ENCODE measurements around the gene ASRGL1. TPM values are rescaled to one million over a fixed set of nuclear protein-coding genes. Genes with fewer than 3 reads are reported as not detected.
A peak's percentile ranks its signal among the peaks of the same experiment; 100 is the strongest.

ASRGL1 gene
- total RNA-seq = 10 to 100 TPM; 24.5 to 24.9 TPM
- 10 to 100 TPM; 63.1 to 65.2 TPM for polyA plus RNA-seq (ENCODE audit: insufficient read length in 2 of 2)
- long read RNA-seq, donor 1, transcript ASRGL1-202 (7 exons, 2,270 nt) = minor isoform, 9 of 29 reads
- long read RNA-seq, donor 1, transcript ASRGL1-201 (7 exons, 2,182 nt) = major isoform, 13 of 29 reads
- long read RNA-seq, donor 1, partial matches to known transcripts = 0 of 29 reads
- long read RNA-seq, donor 1, other reads (novel, unspliced or antisense) = 0 of 29 reads
- long read RNA-seq, donor 2, transcript ASRGL1-201 (7 exons, 2,182 nt) = major isoform, 6 of 7 reads
- long read RNA-seq, donor 2, partial matches to known transcripts = 0 of 7 reads
- long read RNA-seq, donor 2, other reads (novel, unspliced or antisense) = 0 of 7 reads
- long read RNA-seq, donor 3, transcript ASRGL1-201 (7 exons, 2,182 nt) = major isoform, 6 of 9 reads
- long read RNA-seq, donor 3, partial matches to known transcripts = 0 of 9 reads
- long read RNA-seq, donor 3, other reads (novel, unspliced or antisense) = 0 of 9 reads
- long read RNA-seq, donor 4 = 0 reads

DNA sequence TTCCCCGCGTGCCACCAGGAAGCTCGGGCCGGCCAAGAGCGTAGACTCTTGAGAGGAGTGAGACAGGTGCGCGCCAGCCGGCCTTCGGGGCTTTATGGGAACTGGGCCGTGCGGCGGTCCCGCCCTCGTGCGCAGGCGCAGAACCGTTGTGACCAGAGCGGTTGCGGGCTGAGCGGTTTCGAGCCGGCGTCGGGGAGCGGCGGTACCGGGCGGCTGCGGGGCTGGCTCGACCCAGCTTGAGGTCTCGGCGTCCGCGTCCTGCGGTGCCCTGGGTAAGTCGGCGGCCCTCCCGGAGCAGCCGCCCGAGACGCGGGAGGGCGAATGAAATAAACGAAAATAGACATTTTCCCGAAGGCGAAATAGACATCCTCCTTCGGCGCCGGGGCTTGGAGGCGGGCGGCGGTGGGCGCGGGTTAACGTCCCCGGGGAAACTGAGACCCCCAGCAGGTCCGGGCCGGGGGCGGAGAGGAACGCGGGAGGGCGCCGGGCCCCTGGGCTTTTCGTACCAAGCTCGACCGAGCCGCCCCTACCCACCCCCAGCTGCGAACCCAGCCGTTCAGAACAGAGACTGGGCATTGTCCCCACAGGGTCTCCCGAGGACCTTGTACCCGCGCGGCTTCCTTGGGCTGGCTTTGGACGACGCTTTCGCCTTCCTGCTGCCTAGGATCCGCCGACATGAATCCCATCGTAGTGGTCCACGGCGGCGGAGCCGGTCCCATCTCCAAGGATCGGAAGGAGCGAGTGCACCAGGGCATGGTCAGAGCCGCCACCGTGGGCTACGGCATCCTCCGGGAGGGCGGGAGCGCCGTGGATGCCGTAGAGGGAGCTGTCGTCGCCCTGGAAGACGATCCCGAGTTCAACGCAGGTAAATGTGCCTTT is at the start of gene ASRGL1:
ASRGL1 (plus strand) TSS at position 146 of the 879 bp plus-strand sequence; CDS start at position 676, 530 bp downstream.
- Histone ChIP-seq H3K4me3 (ENCODE audit: low read depth, low read length) (peak within 1 kb of the TSS; percentile 71), H3K9me3 (ENCODE audit: control insufficient read depth, insufficient read depth, low read length) (no peaks in the 10 kb centered on the region), H3K27me3 (ENCODE audit: control insufficient read depth, insufficient read depth, low read length) (no peaks in the 10 kb centered on the region), H3K27ac (ENCODE audit: low read depth, low read length) (peak within 1 kb of the TSS; percentile 52), H3K36me3 (ENCODE audit: control insufficient read depth, insufficient read depth, low read length) (peaks cover 2% of the 10 kb centered on the region), H3K4me1 (ENCODE audit: control insufficient read depth, insufficient read depth, low read length) (peaks cover 18% of the 10 kb centered on the region)
- peak; percentile 67 to 96 (median 74) for DNase-seq (ENCODE audit: low read depth in 4 of 6, low spot score in 6 of 6)
- under 1% methylated on average over 92 of the region's 98 CpGs for WGBS (ENCODE audit: insufficient coverage)

- Histone ChIP-seq H3K36me3 (ENCODE audit: control insufficient read depth, insufficient read depth, low read length) (no peaks in the 10 kb centered on the region), H3K9me3 (ENCODE audit: control insufficient read depth, insufficient read depth, low read length) (no peaks in the 10 kb centered on the region), H3K27ac (ENCODE audit: low read depth, low read length) (no peak overlapping the region), H3K4me3 (ENCODE audit: low read depth, low read length) (no peak overlapping the region), H3K4me1 (ENCODE audit: control insufficient read depth, insufficient read depth, low read length) (no peaks in the 10 kb centered on the region), H3K27me3 (ENCODE audit: control insufficient read depth, insufficient read depth, low read length) (peaks cover 5% of the 10 kb centered on the region)
- 56% methylated on average over 2 of the region's 2 CpGs for WGBS (ENCODE audit: insufficient coverage)
- DNase-seq (ENCODE audit: low read depth in 4 of 6, low spot score in 6 of 6) = peak in 1 of 6 donors; percentile 23
These were observed 41.7 kb upstream of the ASRGL1 start for GRCh38 chr11:62295504-62295903.

- Histone ChIP-seq H3K9me3 (ENCODE audit: control insufficient read depth, insufficient read depth, low read length) (no peaks in the 10 kb centered on the region), H3K36me3 (ENCODE audit: control insufficient read depth, insufficient read depth, low read length) (no peaks in the 10 kb centered on the region), H3K27ac (ENCODE audit: low read depth, low read length) (no peak within 1 kb of the TSS), H3K4me1 (ENCODE audit: control insufficient read depth, insufficient read depth, low read length) (no peaks in the 10 kb centered on the region), H3K4me3 (ENCODE audit: low read depth, low read length) (no peak within 1 kb of the TSS), H3K27me3 (ENCODE audit: control insufficient read depth, insufficient read depth, low read length) (no peaks in the 10 kb centered on the region)
- WGBS (ENCODE audit: insufficient coverage) = 78% methylated on average over 7 of the region's 7 CpGs
- no peak for DNase-seq (ENCODE audit: low read depth in 4 of 6, low spot score in 6 of 6)
These were observed 38.3 kb upstream of the ASRGL1 start, which contains the start of gene SCGB1D4 for GRCh38 chr11:62298975-62299374. TSS of gene SCGB1D4 (minus strand) at chr11:62299075. CDS start at chr11:62299010, 65 bp downstream.

DNA sequence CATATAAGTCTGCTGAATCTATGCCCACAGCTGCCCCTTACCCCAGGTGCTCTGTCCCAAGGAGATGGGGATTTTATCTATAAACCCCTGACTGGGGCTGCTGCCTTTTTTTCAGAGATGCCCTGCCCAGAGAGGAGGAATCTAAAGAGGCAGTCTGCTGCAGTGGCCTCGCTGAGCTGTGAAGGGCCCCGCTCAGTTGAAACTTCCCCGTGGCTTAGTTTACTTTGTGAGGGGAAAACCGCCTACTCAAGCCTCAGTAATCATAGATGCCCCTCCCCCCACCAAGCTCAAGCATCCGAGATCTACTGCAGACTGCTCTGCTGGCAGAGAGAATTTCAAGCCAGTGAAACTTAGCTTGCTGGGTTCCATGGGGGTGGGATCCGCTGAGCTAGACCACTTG is 31.0 kb upstream of the ASRGL1 start:
- H3K36me3 ChIP-seq (ENCODE audit: control insufficient read depth, insufficient read depth, low read length) = no peaks in the 10 kb centered on the region
- no peaks in the 10 kb centered on the region for H3K4me1 ChIP-seq (ENCODE audit: control insufficient read depth, insufficient read depth, low read length)
- H3K27me3 ChIP-seq (ENCODE audit: control insufficient read depth, insufficient read depth, low read length) = no peaks in the 10 kb centered on the region
- H3K27ac ChIP-seq (ENCODE audit: low read depth, low read length) = no peak overlapping the region
- no peak overlapping the region for H3K4me3 ChIP-seq (ENCODE audit: low read depth, low read length)
- no peak for DNase-seq (ENCODE audit: low read depth in 4 of 6, low spot score in 6 of 6)
- no peaks in the 10 kb centered on the region for H3K9me3 ChIP-seq (ENCODE audit: control insufficient read depth, insufficient read depth, low read length)
- WGBS (ENCODE audit: insufficient coverage) = 60% methylated on average over 2 of the region's 6 CpGs

DNA sequence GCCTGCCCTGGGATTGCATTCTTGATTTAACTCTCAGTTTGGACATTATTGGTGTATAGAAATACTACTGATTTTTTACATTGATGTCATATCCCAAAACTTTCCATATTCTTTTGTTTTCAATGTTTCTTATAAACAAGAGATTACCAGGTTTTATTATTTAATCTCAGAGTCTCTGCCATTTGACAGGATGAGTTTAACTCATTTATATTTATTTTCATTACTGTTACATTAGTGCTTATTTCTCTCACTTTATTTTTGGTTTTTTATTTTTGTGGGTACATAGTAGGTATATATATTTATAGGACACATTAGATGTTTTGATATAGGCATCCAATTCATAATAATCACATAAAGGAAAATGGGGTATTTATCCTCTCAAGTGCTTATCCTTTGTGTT is 29.3 kb upstream of the ASRGL1 start:
- Histone ChIP-seq H3K4me3 (ENCODE audit: low read depth, low read length) (no peak overlapping the region), H3K9me3 (ENCODE audit: control insufficient read depth, insufficient read depth, low read length) (no peaks in the 10 kb centered on the region), H3K27ac (ENCODE audit: low read depth, low read length) (no peak overlapping the region), H3K36me3 (ENCODE audit: control insufficient read depth, insufficient read depth, low read length) (no peaks in the 10 kb centered on the region), H3K27me3 (ENCODE audit: control insufficient read depth, insufficient read depth, low read length) (no peaks in the 10 kb centered on the region), H3K4me1 (ENCODE audit: control insufficient read depth, insufficient read depth, low read length) (no peaks in the 10 kb centered on the region)
- DNase-seq (ENCODE audit: low read depth in 4 of 6, low spot score in 6 of 6) = no peak

- no peak overlapping the region for H3K27ac ChIP-seq (ENCODE audit: low read depth, low read length)
- 64% methylated on average over 5 of the region's 7 CpGs for WGBS (ENCODE audit: insufficient coverage)
- H3K27me3 ChIP-seq (ENCODE audit: control insufficient read depth, insufficient read depth, low read length) = peaks cover 3% of the 10 kb centered on the region
- H3K9me3 ChIP-seq (ENCODE audit: control insufficient read depth, insufficient read depth, low read length) = no peaks in the 10 kb centered on the region
- H3K4me1 ChIP-seq (ENCODE audit: control insufficient read depth, insufficient read depth, low read length) = no peaks in the 10 kb centered on the region
- H3K36me3 ChIP-seq (ENCODE audit: control insufficient read depth, insufficient read depth, low read length) = no peaks in the 10 kb centered on the region
- H3K4me3 ChIP-seq (ENCODE audit: low read depth, low read length) = no peak overlapping the region
- no peak for DNase-seq (ENCODE audit: low read depth in 4 of 6, low spot score in 6 of 6)
These were observed 27.3 kb upstream of the ASRGL1 start for GRCh38 chr11:62309991-62310390.

DNA sequence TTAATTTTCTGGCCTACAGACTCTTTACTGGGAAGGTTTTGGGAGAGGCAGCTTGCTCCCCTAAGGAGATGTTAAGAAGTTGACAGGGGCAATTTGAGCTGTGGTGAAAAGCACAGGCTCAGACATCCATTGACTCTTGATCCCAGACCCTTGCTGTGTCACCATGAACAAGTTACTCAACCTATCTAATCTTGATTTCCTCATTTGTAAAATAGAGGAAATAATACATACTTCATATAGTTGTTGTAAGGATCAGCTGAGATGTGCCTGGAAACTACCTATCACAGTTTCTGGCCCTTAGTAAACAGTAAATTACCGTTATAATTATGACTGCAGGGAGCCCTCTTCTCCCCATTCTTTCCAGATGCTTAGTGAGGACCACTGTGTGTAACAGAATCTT is 21.8 kb upstream of the ASRGL1 start:
- no peaks in the 10 kb centered on the region for H3K9me3 ChIP-seq (ENCODE audit: control insufficient read depth, insufficient read depth, low read length)
- H3K27ac ChIP-seq (ENCODE audit: low read depth, low read length) = no peak overlapping the region
- no CpG with 5 or more reads among the region's 1 CpG for WGBS (ENCODE audit: insufficient coverage)
- H3K27me3 ChIP-seq (ENCODE audit: control insufficient read depth, insufficient read depth, low read length) = peaks cover 3% of the 10 kb centered on the region
- DNase-seq (ENCODE audit: low read depth in 4 of 6, low spot score in 6 of 6) = no peak
- no peak overlapping the region for H3K4me3 ChIP-seq (ENCODE audit: low read depth, low read length)
- H3K4me1 ChIP-seq (ENCODE audit: control insufficient read depth, insufficient read depth, low read length) = no peaks in the 10 kb centered on the region
- no peaks in the 10 kb centered on the region for H3K36me3 ChIP-seq (ENCODE audit: control insufficient read depth, insufficient read depth, low read length)

- no peaks in the 10 kb centered on the region for H3K4me1 ChIP-seq (ENCODE audit: control insufficient read depth, insufficient read depth, low read length)
- H3K4me3 ChIP-seq (ENCODE audit: low read depth, low read length) = no peak overlapping the region
- no peaks in the 10 kb centered on the region for H3K9me3 ChIP-seq (ENCODE audit: control insufficient read depth, insufficient read depth, low read length)
- DNase-seq (ENCODE audit: low read depth in 4 of 6, low spot score in 6 of 6) = no peak
- no peaks in the 10 kb centered on the region for H3K36me3 ChIP-seq (ENCODE audit: control insufficient read depth, insufficient read depth, low read length)
- 81% methylated on average over 2 of the region's 2 CpGs for WGBS (ENCODE audit: insufficient coverage)
- H3K27me3 ChIP-seq (ENCODE audit: control insufficient read depth, insufficient read depth, low read length) = peaks cover 4% of the 10 kb centered on the region
- H3K27ac ChIP-seq (ENCODE audit: low read depth, low read length) = no peak overlapping the region
These were observed 14.7 kb upstream of the ASRGL1 start for GRCh38 chr11:62322524-62322923.

DNA sequence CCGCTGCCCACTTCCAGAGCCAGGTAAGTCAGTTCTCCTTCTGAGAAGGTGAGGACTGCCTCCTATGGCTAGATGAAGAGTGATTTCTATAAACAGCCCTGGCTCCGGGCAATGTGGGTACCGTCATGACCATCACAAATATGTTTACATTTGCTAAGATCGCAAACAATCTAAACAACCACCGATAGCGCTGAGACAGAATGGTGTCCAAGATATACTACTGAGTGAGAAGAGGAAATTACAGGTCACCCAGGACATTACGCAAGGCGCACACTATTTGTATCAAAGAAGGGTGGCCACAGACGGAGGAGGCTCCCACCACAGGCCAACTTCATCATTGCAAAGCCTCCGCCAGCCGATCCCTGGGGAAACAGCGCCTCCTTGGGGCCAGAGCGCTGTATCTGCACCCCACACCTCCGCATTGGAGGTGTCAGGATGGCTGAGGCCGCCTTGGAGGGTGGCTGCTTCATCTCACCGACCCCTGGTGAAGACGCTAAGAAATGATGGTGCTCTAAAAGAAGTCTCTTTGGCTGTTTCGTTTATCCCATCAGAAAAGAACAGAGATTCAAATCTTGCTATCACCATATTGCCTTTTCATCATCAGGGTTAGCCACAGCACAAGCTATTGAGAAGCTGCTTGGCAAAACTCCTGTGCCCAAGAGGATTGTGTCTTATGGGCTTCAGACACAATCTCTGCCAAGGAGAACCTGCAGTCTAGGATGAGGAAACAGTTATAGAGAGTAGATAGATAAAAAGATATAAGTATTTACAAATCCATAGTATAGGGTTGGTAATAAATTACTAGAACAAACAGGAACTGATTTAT is 12.3 kb upstream of the ASRGL1 start:
- 40% methylated on average over 10 of the region's 18 CpGs for WGBS (ENCODE audit: insufficient coverage)
- Histone ChIP-seq H3K4me1 (ENCODE audit: control insufficient read depth, insufficient read depth, low read length) (no peaks in the 10 kb centered on the region), H3K9me3 (ENCODE audit: control insufficient read depth, insufficient read depth, low read length) (no peaks in the 10 kb centered on the region), H3K27ac (ENCODE audit: low read depth, low read length) (no peak overlapping the region), H3K36me3 (ENCODE audit: control insufficient read depth, insufficient read depth, low read length) (no peaks in the 10 kb centered on the region), H3K27me3 (ENCODE audit: control insufficient read depth, insufficient read depth, low read length) (peaks cover 4% of the 10 kb centered on the region), H3K4me3 (ENCODE audit: low read depth, low read length) (no peak overlapping the region)
- DNase-seq (ENCODE audit: low read depth in 4 of 6, low spot score in 6 of 6) = peak in 2 of 6 donors; percentile 25 to 48

Measured in spinal cord (tissue), 10 donors.